ENCODE data around the gene EAF1.
"Not testable (repeated sequence)": the region's sequence is repeated elsewhere in the genome, so short reads cannot be mapped to it uniquely, and the experiment has no call there.

Gene EAF1

GRCh38 chr3:15484551-15484950, 57.2 kb downstream of the EAF1 start:
- not testable (repeated sequence) for DNase-seq (ENCODE audit: low spot score)

- DNase-seq (ENCODE audit: low spot score) = no peak
These were observed 58.6 kb downstream of the EAF1 start for GRCh38 chr3:15486020-15486419.

- no peak for DNase-seq (ENCODE audit: low spot score)
These were observed 59.6 kb downstream of the EAF1 start for GRCh38 chr3:15486979-15487378.

- DNase-seq (ENCODE audit: low spot score) = no peak
These were observed 60.6 kb downstream of the EAF1 start for GRCh38 chr3:15488002-15488401.

GRCh38 chr3:15490158-15490557, 62.8 kb downstream of the EAF1 start:
- DNase-seq (ENCODE audit: low spot score) = no peak

GRCh38 chr3:15491143-15491542, 63.7 kb downstream of the EAF1 start:
- DNase-seq (ENCODE audit: low spot score) = no peak

All from hepatic stellate cell (primary cell).